Liver (tissue), 3 donors: Measurements from ENCODE around the gene ARVCF.

Source experiments
- ATF3 ChIP-seq: IDR thresholded peaks from 2 replicates; pipeline ENCODE4 v1.6.1; 2016; ENCODE audit warnings: antibody characterized with exemption
- CTCF ChIP-seq: fragments of 150-350 bp; IDR thresholded peaks from 2 replicates; pipeline ENCODE4 v1.5.1; 2017; ENCODE audit warnings: improper control_type of control experiment, low read depth, low read length; ENCODE audit not compliant: missing input control
- EGR1 ChIP-seq, 2 donors: IDR thresholded peaks; 2 replicates each; pipeline ENCODE4 v1.6.1; 2016 to 2018; ENCODE audit warnings: antibody characterized with exemption in 2 of 2, low read depth in 2 of 2
- FOXA2 ChIP-seq: IDR thresholded peaks from 2 replicates; pipeline ENCODE4 v1.6.1; 2016; ENCODE audit warnings: antibody characterized with exemption
- GABPA ChIP-seq, 2 donors: IDR thresholded peaks in 1 of 2; conservative IDR thresholded peaks in 1 of 2; 2 replicates each; pipeline ENCODE4 v1.6.1; 2016; ENCODE audit warnings: antibody characterized with exemption in 2 of 2, mild to moderate bottlenecking in 1 of 2, moderate library complexity in 1 of 2
- JUND ChIP-seq, 2 donors: IDR thresholded peaks; 2 replicates each; pipeline ENCODE4 v1.6.1; 2016; ENCODE audit warnings: antibody characterized with exemption in 2 of 2
- RAD21 ChIP-seq, 2 donors: IDR thresholded peaks; 2 replicates each; pipeline ENCODE4 v1.6.1; 2016; ENCODE audit warnings: antibody characterized with exemption in 2 of 2, mild to moderate bottlenecking in 2 of 2
- REST ChIP-seq: IDR thresholded peaks from 2 replicates; pipeline ENCODE4 v1.6.1; 2016; ENCODE audit warnings: antibody characterized with exemption, mild to moderate bottlenecking
- SP1 ChIP-seq: IDR thresholded peaks from 2 replicates; pipeline ENCODE4 v1.6.1; 2018; ENCODE audit warnings: antibody characterized with exemption, mild to moderate bottlenecking
- TAF1 ChIP-seq: conservative IDR thresholded peaks from 2 replicates; pipeline ENCODE4 v1.6.1; 2016; ENCODE audit warnings: antibody characterized with exemption, mild to moderate bottlenecking
- YY1 ChIP-seq: IDR thresholded peaks from 2 replicates; pipeline ENCODE4 v1.6.1; 2016; ENCODE audit warnings: antibody characterized with exemption, mild to moderate bottlenecking
- donor health status: healthy.
- donor health status: healthy.

GRCh38 chr22:19998991-19999820 lies 17.4 kb downstream of the ARVCF start:
- TF ChIP-seq CTCF: no peak
- no peak for TF ChIP-seq EGR1 (IDR thresholded peaks at IDR 0.05; ENCODE audit: low read depth in 2 of 2)
- TF ChIP-seq REST: no peak
- no peak for TF ChIP-seq RAD21 (IDR thresholded peaks at IDR 0.05)
- no peak for TF ChIP-seq TAF1
- TF ChIP-seq GABPA (IDR thresholded peaks at IDR 0.05 in 1 of 2, conservative IDR thresholded peaks at IDR 0.05 in 1 of 2): no peak
- no peak for TF ChIP-seq YY1
- TF ChIP-seq SP1: no peak
- no peak for TF ChIP-seq FOXA2
- TF ChIP-seq ATF3: no peak
- TF ChIP-seq JUND (IDR thresholded peaks at IDR 0.05): no peak
